HG03457 (cell line): ENCODE data around the gene D2HGDH.
A peak's percentile ranks its signal among the peaks of the same experiment; 100 is the strongest.

ENCODE experiments used
- ATAC-seq: cut with Tn5 transposase; IDR thresholded peaks from one replicate; pipeline ENCODE4 v1.9.1; 2021; ENCODE audit warnings: moderate number of reproducible peaks; ENCODE audit not compliant: unreplicated experiment

The D2HGDH gene

DNA sequence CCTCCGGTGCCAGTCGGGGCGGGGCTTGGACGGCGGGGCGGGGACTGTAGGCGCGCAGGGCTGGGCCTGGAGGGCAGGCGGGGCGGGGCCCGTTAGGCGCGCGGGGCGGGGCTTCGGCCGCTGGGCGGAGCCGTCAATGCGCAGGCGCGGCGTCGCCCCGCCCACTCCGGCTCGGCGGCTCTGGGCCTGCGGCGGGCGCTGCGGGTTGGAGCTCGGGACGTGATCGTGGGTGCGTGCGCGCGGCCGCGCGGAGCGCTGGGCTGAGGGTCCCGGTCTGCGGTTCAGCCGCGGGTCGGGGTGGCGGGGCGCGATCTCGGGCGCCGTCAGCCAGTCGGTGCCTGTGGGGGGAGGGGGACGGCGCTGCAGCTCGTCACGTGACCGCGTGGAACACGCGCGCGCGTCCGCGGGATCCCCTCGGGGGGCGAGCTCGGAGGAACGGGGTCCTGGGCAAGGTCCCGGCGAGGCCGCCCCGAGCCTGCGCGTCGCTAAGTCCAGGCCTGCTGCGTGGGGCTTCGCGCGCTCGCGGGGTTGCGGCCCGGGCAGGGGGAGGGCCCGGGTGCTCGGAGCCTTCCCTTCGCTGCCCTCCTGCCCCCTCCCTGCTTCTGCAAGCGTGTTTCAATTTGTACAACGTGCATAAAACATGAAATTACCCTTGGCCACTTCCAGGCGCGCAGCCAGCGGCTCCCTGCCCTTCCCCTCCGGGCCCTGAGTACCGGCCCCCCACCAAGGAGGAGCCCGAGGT, at the start of gene D2HGDH:
Gene D2HGDH (plus strand): TSS at position 164 of the 742 bp plus-strand sequence. CDS start 595 bp downstream, outside the sequence.
- peak; percentile 50 for ATAC-seq

DNA sequence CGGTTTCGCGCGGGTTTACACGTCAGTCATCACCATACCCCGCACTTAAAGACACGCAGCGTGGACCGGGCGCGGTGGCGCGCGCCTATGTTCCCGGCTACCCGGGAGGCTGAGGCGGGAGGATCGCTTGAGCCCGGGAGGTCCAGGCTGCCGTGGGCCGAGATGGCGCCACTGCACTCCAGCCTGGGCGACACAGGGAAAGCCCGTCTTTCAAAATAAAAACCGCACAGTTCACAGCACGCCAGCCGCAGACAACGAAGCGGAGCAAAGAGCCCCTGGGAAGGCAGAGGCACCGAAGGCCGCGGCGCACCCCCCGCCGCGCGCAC, 48.1 kb upstream of the D2HGDH start:
- peak; percentile 3 for ATAC-seq

DNA sequence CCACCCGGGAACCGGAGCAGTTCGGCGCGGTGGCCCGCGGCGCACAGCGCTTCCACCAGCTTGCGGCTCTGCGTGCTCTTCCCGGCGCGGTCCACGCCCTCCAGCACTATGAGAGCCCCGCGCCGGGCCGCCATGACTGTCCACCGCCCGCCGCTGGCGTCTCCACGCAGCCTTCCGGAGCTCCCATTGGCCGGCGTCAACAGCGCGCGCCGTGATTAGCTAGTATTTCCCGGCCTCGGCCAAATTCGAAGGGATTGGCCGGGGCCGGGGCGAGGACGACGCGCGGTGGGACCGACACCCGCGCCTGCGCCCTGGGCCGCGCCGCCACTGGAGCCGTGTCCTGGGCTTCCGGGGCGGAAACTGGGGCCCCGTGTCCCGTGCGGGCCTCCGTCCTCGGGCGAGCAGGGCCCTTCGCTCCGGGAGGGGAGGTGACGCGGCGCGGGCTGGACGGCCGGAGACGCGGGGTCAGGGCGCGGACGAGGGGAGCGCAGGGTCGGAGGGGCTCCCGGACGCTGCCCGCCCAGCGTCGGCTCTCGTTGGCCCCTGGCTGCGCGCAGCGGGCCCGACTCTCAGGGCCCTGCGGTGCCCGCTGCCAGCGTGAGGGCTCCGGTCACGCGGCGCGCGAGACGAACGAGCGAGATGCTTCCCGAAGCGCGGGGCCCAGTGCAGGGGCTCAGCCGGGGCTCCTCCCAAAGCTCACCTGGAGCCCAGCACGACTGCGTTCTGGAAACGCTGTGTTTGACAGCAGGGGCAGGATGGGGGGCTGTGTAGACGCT, 47.6 kb upstream of the D2HGDH start, which contains the start of gene DTYMK:
Gene DTYMK (minus strand): TSS at position 166 of the 776 bp plus-strand sequence. CDS start 32 bp downstream, at position 134.
- ATAC-seq, result peak; percentile 89

DNA sequence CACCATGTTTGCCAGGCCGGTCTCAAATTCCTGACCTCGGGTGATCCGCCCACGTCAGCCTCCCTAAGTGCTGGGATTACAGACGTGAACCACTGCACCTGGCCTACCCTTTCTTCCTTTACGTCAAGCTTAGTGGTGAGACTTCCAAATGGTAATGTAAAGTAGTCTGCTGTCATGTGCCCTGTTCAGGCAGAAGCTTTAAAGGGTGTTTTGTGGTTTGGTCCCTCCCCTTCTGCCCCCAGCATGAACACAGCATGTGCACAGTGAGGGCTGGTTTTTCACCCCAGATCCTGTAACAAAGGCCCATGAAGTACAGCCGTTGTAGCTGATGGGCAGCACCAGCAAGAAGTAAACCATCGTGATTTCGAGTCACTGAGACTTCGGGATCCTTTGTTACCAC, 45.1 kb upstream of the D2HGDH start:
- ATAC-seq, result no peak

DNA sequence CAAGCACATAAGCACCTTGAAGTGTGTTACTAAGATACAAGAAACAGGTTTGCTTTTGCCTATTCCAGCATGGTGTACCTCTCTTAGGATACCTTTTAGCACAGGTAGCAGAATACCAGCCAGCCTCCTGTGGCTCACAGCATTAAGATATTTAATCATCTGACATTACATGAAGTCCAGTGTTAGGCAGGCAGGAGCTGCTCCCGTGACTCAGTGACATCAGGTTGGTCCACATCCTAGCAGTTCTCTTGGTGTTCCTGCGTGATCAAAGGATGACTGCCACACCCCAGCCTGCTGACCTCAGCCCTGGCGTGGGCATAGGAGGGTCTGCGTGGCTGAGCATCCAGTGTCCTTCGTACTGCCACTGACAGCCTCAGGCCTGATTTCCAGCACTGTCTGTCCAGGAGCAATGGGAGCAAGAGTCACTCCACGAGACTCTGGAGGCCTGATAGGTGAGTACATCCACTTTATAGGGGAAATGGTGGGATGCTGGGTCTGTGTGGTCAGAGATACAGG, 44.2 kb upstream of the D2HGDH start:
- no peak for ATAC-seq

DNA sequence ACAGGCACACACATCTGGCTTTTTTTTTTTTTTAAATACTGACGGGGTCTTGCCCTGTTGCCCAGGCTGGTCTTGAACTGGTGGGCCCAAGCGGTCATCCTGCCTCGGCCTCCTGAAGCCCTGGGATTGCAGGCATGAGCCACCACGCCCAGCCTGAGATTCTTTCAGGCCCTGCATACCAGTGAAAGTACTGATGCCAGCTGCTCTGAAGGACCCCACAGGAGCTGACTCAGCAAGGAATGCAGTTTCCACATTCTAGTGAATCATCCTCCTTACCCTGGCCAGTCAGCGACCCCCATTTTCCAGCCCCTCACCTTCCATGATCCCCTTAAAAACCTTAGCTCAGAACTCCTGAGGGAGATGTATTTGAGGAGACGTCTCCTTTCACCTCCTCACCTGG, 42.0 kb upstream of the D2HGDH start:
- no peak for ATAC-seq

DNA sequence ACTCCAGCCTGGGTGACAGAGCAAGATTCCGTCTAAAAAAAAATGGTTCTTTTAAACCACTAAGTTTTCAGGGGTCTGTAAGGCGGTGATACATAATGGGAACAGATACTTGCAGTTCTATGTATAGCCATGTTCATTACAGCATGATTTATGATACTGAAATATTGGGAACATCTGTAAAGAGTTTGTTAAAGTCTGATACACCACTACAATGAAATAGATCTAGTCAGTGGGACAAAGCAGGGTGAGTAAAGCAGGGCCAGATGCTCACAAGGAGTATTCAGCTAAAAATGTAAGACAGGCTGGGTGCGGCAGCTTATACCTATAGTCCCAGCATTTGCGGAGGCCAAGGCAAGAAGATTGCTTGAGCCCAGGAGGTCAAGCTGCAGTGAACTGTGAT, 38.8 kb upstream of the D2HGDH start:
- ATAC-seq, result no peak

DNA sequence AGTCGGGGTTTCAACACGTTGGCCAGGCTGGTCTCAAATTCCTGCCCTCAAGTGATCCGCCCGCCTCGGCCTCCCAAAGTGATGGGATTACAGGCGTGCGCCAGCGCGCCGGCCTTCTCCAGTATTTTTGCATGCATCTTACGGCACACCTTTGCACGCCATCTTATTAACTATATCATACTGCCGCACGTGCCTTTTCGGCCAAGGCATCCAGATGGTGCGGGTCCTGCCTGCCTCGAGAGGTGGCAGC, 33.4 kb upstream of the D2HGDH start:
- no peak for ATAC-seq

DNA sequence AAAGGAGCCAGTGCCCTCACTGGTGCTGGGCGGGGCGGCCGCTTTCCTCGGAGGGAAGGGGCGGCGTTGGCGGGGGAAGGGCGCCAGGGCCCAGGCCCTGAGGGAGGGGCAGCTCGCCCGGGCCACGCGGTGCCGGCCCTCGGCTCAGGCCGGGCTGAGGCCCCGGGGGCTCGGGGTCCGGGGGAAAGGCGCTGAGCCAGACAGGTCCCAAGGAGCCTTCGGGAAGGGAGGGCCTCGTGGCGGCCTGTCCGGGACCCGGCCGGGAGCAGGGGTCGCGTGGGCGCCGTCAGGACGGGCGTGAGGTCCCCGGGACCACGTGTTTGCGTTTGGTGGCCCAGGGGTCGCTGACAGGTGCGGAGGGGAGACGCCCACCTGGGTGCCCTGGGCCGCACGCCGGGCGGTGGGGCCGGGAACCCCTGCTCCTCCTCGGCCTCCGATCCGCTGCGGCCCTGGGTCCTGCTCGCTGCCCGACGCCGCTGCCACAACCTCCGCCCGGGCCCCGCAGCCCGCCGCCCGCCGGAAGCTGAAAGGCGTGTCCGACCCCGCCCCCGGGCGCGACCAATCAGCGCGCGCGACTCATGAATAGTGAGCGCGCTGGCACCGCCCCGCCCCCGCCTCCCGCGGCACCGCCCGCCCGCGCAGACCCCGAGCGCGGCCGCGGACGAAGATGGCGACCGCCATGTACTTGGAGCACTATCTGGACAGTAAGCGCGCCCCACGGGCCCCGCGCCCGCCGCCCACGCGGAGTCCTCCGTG, 32.9 kb upstream of the D2HGDH start, which contains the start of gene ING5:
Gene ING5 (plus strand): TSS at position 641 of the 756 bp plus-strand sequence. CDS start 27 bp downstream, at position 668.
- peak; percentile 42 for ATAC-seq

DNA sequence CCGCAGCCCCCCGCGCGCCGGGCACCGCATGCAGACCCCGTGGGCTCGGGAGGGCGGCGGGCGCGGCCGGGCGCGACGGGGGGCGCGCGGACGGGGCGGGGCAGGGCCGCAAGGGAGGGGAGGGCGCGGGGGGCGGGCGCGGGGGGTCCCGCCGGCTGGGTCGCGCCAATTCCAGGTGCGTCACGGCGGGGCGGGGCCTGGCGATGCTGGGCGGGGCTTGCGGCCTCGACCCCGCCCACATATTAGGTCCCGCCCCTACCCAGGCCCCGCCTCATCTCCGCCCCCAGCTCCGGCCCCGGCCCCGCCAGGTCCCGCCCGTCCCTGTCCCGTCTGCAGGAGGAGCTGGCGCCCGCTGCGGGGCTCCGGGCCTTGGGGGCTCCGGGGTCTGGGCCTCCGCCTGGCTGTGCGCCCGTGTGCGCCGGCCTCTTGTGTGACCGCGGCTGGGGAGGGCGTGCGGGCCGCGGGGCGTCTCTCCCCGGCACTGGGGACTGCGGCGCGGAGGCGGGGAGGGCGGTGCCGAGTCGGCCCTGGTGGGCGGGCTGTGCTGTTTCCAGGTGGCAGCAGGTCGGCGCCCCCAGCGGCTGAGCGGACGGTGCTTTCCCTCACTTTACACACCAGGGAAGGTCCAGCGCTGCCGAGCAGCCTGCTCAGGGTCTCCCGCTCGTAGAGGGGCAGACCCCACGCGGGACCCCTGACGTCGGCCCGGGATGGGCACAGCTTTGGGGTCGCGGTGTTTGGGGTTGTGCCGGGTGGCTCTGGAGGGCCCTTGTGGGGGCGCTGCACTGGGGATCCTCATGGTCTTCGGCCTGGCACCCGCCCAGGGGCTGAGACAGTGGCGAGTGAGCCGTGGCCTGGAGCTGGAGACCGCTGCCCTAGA, 32.0 kb upstream of the D2HGDH start:
- ATAC-seq, result peak; percentile 55

DNA sequence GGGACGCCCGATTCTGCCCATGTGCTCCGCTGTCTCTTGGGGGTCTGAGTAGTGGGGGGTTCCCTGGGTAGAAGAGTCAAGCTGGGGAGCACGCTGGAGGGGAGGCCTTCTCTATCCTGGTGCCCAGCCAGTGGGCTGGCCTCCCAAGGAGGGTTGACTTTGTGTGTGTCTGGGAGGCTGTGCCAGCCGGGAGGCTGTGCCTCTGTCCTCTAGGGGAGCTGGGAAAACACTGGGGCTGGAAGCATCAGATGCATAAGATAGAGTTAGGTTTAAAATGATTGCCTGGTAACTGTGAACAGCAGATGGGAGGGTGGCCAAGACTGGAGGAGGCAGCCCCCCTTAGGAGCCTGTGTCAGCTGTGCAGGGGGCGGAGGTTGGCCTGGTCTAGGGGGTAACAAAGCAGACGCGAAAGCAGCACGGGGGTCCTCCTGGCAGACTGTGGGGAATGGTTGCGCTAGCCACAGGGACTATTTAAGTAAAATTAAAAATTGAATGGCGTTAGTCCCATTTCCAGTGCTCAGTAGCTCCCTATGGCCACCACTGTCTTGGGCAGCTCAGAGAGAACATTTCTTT, 31.3 kb upstream of the D2HGDH start:
- ATAC-seq, result no peak

DNA sequence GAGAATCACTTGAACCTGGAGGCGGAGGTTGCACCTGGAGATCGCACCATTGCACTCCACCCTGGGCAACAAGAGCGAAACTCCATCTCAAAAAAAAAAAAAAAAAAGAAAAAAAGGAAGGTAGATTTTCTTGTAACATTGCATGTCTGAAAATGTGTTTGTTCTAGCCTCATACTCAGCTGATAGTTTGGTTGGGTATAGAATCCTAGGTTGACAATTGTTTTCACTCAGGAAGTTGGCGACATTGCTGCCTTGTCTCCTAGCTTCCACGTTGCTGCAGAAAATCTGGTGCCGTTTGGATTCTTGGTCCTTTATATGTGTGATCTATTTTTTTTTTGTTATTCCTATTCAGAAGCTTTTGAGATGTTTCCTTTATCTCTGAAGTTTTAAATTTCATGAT, 27.9 kb upstream of the D2HGDH start:
- no peak for ATAC-seq

DNA sequence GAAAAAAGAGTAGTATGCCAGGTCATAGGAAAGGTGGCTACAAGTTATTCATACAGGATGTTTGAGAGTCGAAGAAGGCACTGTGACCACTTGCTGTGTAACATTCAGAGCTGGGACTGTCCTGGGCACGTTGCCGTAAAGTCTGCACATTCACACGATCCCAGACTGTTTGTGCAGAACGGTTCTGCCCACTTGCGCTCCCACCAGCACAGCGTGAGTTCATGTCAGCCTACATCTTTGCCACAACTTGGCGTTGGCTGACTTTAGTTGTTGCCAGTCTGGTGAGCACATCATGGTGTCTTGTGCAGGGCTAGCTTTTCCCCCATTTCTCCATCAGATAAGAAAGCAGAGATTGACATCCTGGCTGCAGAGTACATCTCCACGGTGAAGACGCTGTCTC, 25.6 kb upstream of the D2HGDH start:
- no peak for ATAC-seq

DNA sequence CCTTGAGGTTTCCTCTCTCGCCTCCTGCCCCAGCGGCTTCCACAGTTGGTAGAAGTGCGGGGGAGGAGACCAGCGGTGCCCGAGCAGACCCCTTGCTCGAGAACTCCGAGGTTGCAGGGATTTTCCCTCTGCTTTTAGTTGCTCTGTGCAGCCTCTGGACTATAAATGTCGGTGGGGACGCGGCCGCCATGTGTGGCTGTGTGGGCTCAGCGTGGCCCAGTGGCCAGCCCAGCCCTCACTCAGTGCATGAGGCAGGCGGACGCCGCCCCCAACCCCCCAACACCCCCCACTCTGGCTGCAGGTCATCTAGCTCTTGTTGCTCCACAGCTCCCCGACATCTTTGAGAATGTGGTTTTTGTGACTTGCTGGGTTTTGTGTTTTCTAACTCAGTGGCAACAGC, 15.3 kb upstream of the D2HGDH start:
- no peak for ATAC-seq

DNA sequence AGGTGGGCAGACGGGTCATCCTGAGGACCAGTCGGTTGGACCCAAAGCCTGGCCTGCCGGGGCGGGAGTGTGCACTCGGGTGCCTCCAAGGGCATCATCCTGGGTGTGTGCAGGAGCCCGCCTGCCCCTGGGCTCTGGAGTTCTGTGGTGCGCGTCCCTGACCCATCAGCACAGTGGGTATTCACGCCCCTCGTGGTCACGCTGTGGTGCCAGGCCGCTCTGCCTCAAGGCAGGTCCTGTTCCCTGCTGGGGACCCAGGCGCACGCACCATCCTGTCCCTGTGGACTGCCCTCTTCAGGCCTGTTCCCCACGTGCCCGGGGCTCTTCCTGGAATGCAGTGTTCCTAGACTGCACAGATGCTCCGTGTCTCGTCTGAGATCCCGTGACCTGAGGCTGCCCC, 14.3 kb upstream of the D2HGDH start:
- no peak for ATAC-seq

DNA sequence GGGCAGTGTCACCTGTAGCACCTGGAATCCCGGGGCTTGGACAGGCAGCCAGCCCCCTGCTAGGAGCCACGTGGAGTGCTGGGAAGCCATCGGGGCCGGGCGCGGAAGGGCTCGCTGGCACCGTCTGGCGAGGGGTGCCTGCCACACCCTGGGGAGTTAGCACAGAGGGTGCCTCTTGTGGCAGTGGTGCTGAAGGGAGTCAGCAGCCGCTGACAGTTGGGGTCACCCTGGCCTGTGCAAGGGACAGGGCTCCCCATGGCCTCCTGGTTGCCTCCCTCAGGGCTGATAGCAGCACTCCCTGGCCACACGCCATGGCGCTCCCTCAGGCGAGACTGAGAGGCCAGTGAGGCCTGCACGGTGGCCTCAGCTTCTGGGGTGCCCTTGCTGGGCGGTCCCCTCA, 13.9 kb upstream of the D2HGDH start:
- ATAC-seq, result no peak

DNA sequence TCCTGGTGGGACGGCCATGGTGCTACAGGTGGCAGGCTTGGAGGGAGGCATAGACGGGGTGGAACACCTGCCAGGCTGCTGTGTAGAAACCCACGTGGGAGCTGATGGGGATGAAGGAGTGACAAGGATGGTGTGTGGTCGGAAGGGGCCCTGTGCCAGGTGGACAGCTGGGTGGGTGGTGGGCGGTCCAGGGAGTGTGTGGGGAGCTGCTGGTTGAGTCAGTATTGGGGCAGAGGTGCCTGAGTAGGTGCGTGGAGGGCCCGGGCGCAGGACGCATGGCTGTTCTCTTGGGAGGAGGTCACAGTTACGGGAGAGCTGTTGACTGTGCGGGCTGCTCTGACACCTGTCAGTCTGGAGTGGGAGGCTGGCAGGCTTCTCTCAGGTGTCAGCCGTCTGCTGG, 12.6 kb upstream of the D2HGDH start:
- no peak for ATAC-seq

DNA sequence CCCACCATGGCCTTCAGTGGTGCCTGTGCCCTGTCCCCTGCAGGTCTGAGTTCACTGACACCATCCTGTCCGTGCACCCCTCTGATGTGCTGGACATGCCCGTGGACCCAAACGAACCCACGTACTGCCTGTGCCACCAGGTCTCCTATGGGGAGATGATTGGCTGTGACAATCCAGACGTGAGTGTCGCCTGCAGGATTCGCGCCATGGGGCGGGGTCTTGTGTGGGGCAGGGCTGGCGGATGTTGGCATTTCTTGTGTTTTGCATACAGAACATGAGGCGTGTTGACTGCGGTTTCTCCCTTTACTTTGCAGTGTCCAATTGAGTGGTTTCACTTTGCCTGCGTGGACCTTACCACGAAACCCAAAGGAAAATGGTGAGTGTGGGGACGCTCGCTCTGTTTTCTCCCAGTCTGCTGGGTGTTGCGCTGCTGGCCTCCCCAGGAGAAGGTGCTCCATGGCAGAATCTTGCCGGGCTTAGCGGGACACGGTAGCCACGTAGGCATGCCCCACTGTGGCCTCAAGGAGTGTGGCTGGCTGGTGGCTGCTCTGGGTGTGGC, 11.5 kb upstream of the D2HGDH start:
- ATAC-seq, result no peak

DNA sequence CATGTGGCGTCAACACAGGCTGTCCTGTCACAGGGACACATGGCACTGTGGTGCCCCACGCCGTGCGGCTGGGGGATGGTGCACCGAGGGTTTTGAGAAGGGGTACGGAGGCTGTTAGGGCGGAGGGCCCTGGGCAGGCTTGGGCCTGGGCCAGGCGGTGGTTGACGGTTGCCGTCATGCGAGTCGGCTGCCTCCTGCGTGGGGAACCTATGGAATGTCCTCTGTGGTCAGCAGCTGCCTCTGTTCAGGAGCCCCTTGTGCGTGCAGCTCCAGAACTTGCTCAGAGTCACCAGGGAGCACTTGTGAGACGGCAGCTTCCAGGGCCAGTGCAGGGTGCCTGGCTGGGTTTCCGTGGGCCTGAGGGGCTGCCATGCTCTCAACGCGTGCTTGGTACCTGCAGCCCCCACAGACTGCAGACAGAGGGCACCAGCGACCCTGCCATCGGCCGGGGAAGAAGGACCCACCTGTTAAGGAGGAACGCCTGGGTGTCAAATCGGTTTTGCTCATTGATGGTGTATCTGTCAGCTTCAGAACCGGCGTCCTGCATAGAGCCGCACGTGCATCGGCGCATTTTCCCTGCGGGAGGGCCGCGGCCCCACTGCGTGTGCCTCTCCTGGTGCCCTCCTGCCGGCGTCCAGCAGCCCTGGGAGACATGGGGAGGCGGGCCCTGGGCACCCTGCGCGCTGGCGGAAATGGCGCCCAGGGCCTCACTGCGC, 10.0 kb upstream of the D2HGDH start:
- no peak for ATAC-seq
